Endometrial microvascular endothelial cells (primary cell): ENCODE data around the gene RAB17. TPM values are rescaled to one million over a fixed set of nuclear protein-coding genes. Genes with fewer than 3 reads are reported as not detected.
"Not testable (repeated sequence)": the region's sequence is repeated elsewhere in the genome, so short reads cannot be mapped to it uniquely, and the experiment has no call there.

Experiments used
- in situ Hi-C: cut with HindIII; loops from 2 replicates; pipeline ENCODE4 v1.10.0; 2017; ENCODE audit warnings: low sequenced_read_pairs, low pct_unique_long_range_greater_than_20kb; ENCODE audit errors: inconsistent ontology term
- total RNA-seq: library from RNA; depleted of rRNA; stranded (reverse); fragments of >200 nt; gene quantifications from one replicate; pipeline ENCODE4 v1.2.3, GENCODE V29; 2015; ENCODE audit errors: inconsistent ontology term

RAB17 gene
- total RNA-seq, 1 donor from 2014 or later = not detected

GRCh38 chr2:237626813-237627440 lies 36.4 kb upstream of the RAB17 start:
- in situ Hi-C loops = no loop called here

- in situ Hi-C loops = no loop called here
Measured at GRCh38 chr2:237625777-237626176, 35.2 kb upstream of the RAB17 start.

GRCh38 chr2:237625216-237625705 lies 34.7 kb upstream of the RAB17 start:
- in situ Hi-C loops = no loop called here

GRCh38 chr2:237624565-237624964 lies 34.0 kb upstream of the RAB17 start:
- in situ Hi-C loops = no loop called here

- in situ Hi-C loops = no loop called here
Measured at GRCh38 chr2:237623428-237624403, 33.2 kb upstream of the RAB17 start.

- in situ Hi-C loops = no loop called here
Measured at GRCh38 chr2:237618449-237618848, 27.9 kb upstream of the RAB17 start.

- in situ Hi-C loops = no loop called here
Measured at GRCh38 chr2:237617587-237617982, 27.1 kb upstream of the RAB17 start.

GRCh38 chr2:237616734-237617586 lies 26.4 kb upstream of the RAB17 start:
- in situ Hi-C loops = no loop called here

- in situ Hi-C loops = no loop called here
Measured at GRCh38 chr2:237616373-237616733, 25.8 kb upstream of the RAB17 start.

- in situ Hi-C loops = no loop called here
Measured at GRCh38 chr2:237615631-237616249, 25.2 kb upstream of the RAB17 start.

- in situ Hi-C loops = no loop called here
Measured at GRCh38 chr2:237614151-237614720, 23.7 kb upstream of the RAB17 start.

- in situ Hi-C loops = no loop called here
Measured at GRCh38 chr2:237613679-237614078, 23.1 kb upstream of the RAB17 start.

GRCh38 chr2:237612527-237613357 lies 22.2 kb upstream of the RAB17 start:
- in situ Hi-C loops = no loop called here

- in situ Hi-C loops = not testable (repeated sequence)
Measured at GRCh38 chr2:237606522-237606921, 16.0 kb upstream of the RAB17 start.

- in situ Hi-C loops = loop anchor here (5.0 kb wide), 1 partner anchor 77 kb away; no protein-coding TSS in a partner anchor
Measured at GRCh38 chr2:237604960-237605359, 14.4 kb upstream of the RAB17 start.

- in situ Hi-C loops = loop anchor here (5.0 kb wide), 1 partner anchor 78 kb away; no protein-coding TSS in a partner anchor
Measured at GRCh38 chr2:237604391-237604790, 13.9 kb upstream of the RAB17 start.

GRCh38 chr2:237603718-237604362 lies 13.3 kb upstream of the RAB17 start:
- in situ Hi-C loops = loop anchor here (5.0 kb wide), 1 partner anchor 78 kb away; no protein-coding TSS in a partner anchor
